ENCODE data around the gene CAMTA1.
"Not testable (repeated sequence)": the region's sequence is repeated elsewhere in the genome, so short reads cannot be mapped to it uniquely, and the experiment has no call there.

The CAMTA1 gene

DNA sequence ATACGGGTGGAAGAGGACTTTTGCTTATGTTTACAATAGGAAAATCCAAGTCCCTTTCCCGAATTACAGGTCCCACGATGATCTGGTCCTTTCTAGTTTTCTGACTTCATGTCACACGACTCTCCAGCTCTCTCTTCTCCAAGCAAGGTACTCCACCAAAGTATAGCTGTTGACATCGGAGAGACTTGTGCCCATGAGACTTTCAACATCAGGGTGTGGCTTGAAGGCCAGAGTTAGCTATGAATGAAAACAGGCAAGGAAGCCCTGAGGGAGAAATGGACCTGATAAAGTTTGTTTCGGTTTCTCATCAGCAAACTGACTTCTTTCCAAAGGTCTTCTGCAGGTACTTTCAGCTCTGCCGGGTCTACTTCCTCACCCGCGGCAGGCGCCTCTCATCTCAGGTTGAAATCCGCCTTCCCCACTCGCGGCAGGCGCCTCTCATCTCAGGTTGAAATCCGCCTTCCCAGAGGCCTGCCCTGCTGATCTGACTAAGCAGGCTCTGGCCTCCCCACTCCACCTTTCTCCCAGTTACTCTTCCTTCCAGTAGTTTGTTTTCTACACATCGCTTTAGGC is 996.8 kb downstream of the CAMTA1 start:
- DNase-seq (ENCODE audit: low read depth): no peak

DNA sequence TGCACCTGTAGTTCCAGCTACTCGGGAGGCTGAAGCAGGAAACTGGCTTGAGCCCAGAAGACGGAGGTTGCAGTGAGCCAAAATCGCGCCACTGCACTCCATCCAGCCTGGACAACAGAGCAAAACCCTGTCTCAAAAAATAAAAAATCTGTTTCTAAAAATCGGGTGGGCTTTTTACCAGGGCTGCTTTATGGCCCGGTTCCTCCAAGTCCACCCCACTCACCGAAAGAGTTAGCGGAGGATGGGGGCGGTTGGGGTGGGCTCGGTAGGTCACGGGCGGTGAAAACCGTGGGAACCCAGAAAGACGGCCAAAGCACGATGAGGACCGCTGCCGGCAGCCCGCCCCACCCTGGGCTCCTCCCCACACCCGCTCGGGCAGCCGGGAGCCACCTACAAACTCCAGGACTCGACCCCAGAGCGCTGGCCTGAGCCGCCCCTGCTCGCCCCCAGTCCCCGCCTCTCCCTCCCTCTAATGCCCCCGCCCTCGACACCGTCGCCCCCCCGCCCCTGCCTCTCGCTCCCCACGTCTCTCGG is 998.0 kb downstream of the CAMTA1 start:
- DNase-seq (ENCODE audit: low read depth): peak; percentile 43

DNA sequence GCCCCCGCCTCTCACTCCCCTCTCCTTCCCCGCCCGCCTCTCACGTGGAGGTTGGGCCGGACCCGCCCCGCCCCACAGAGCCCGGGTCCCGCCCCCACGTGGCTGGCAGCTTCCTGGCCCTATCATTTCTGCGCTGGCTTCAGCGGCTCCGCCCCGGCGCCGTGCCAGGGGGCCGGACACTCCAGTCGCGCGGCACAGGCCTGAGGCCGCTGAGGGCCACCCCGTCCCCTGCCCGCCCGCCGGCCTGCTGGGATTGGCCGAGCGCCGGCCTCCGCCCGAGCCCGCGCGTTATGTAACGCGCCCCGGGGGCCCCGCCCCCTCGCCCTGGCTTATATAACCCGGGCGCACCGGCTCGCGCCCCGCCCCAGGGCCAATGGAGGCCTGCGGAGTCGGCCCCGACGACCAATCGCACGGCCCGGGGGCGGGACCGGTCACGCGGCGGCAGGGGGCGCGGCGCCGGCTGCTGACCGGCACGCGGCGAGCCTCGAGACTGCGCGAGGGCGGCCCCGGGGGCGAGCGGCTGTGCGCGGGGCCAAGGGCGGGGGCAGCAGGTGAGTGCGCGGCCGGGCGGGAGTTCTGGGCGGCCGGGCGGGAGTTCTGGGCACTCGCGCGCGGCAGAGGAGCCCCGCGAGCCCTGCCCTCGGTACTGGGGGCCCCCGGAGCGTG is 998.7 kb downstream of the CAMTA1 start, which contains the start of gene PER3:
PER3 (plus strand) TSS at position 466 of the 666 bp plus-strand sequence. CDS start 587 bp downstream, outside the sequence.
- peak; percentile 95 for DNase-seq (ENCODE audit: low read depth)

DNA sequence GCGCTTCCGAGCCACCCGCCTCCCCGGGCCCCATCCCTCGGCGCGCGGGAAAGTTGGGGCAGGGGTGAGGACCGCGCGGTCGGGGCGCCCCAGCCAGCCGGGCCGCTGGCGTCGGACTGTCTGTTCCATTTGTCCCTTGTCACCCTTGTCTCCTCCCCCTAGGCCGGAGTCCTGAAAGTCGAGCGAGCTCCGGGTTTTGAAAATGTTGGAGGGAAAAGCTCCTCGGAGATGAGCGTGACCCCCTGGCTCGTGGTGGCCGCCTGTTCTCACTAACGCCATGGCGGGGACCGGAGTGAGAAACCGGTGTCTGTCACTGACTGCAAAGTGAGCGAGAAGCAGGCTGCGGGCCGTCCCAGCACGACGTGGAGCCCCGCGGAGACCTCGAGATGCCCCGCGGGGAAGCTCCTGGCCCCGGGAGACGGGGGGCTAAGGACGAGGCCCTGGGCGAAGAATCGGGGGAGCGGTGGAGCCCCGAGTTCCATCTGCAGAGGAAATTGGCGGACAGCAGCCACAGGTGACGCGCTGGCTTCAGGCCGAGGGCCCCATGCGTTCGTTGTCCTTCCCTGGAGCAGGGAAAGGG is 999.3 kb downstream of the CAMTA1 start:
- no peak for DNase-seq (ENCODE audit: low read depth)

- DNase-seq (ENCODE audit: low read depth): no peak
These were observed 999.9 kb downstream of the CAMTA1 start for GRCh38 chr1:7785108-7785507.

GRCh38 chr1:7786795-7787194 is 1001.5 kb downstream of the CAMTA1 start:
- DNase-seq (ENCODE audit: low read depth): peak; percentile 30

GRCh38 chr1:7789828-7790227 is 1004.6 kb downstream of the CAMTA1 start:
- DNase-seq (ENCODE audit: low read depth): no peak

DNA sequence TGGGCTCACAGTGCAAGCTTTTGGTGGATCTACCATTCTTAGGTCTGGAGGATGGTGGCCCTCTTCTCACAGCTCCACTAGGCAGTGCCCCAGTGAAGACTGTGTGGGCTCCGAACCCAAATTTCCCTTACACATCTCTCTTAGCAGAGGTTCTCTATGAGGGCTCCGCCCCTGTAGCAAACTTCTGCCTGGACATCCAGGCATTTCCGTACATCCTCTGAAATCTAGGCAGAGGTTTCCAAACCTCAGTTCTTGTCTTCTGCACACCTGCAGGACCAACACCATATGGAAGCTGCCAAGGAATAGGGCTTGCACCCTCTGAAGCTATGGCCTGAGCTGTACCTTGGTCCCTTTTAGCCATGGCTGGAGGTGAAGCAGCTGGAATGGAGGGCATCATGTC is 1005.8 kb downstream of the CAMTA1 start:
- not testable (repeated sequence) for DNase-seq (ENCODE audit: low read depth)

GRCh38 chr1:7795406-7795805 is 1010.2 kb downstream of the CAMTA1 start:
- no peak for DNase-seq (ENCODE audit: low read depth)

DNA sequence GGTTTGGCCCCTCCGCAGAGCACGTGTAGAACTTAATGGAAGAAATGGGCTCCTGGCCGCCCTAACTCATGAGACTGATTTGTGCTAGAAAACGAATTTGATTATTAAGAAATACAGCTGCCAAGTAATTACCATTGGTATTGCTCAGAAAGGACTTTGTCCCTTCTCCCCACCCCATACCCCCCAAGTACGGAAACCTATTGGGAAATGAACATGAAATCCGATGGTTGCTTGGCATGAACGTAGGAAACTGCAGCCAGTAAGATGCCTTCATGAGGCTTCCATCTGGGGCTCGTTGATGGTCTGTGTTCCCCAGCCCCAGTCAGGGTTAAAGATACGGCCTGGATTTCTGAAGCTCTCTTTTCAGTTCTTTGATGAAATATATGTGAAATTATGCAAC is 1020.2 kb downstream of the CAMTA1 start:
- no peak for DNase-seq (ENCODE audit: low read depth)

- DNase-seq (ENCODE audit: low read depth): no peak
These were observed 1023.1 kb downstream of the CAMTA1 start for GRCh38 chr1:7808253-7808844.

- no peak for DNase-seq (ENCODE audit: low read depth)
These were observed 1024.5 kb downstream of the CAMTA1 start for GRCh38 chr1:7809742-7810141.

DNA sequence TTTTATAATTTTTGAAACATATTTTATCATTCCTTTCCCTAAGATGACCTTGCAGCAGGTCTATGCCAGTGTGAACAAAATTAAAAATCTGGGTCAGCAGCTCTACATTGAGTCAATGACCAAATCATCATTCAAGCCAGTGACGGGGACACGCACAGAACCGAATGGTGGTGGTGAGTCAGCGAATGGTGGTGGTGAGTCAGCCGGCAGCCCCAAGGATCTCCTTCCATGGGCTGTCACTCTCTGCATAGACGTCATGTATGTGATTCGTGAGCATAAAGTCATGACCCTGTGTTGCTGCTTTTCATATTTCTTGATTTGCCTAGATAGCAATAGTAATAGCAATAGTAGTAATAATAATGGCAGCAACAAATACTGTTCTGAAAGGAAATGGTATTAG is 1025.1 kb downstream of the CAMTA1 start:
- no peak for DNase-seq (ENCODE audit: low read depth)

- DNase-seq (ENCODE audit: low read depth): no peak
These were observed 1026.2 kb downstream of the CAMTA1 start for GRCh38 chr1:7811476-7811875.

DNA sequence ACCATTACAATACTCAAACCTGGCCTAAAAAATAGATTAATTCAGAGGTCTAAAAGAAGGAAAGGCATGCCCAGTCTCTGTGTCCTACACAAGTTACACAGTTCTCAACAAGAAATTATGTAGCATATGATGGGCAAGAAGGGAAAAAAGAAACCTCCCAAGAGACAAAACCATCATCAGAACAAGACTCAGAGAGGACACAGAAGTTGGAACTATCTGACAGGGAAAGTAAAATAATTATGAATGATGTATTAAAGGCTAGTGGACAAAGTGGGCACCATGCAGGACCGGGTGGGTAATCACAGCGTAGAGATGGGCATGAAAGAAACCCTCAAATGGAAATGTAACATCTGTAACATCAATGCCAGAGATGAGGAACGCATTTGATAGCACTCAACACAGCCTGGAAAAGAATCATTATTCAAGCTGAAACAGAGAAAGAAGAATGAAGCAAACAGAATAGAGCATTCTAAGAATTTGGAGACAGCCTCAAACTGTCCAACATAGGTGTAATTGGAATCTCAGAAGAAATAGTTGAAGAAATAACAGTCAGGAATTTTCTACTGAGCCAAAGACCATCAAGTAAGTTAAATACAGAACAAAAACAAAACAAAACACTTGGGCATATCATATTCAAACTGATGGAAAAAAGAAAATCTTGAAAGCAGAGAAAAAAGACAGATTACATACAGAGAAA is 1028.6 kb downstream of the CAMTA1 start:
- DNase-seq (ENCODE audit: low read depth): no peak
